Neural cell (in vitro differentiated cells): ENCODE measurements around the gene PRDX6.

Experiments
- CTCF ChIP-seq: fragments of 450-650 bp; IDR thresholded peaks from 2 replicates; pipeline ENCODE4 v1.5.1; 2014; ENCODE audit warnings: antibody characterized with exemption, mild to moderate bottlenecking, moderate library complexity; ENCODE audit not compliant: poor library complexity, severe bottlenecking
- EP300 ChIP-seq: fragments of 450-650 bp; conservative IDR thresholded peaks from 2 replicates; pipeline ENCODE4 v1.6.1; 2014; ENCODE audit warnings: antibody characterized with exemption, mild to moderate bottlenecking, moderate library complexity; ENCODE audit not compliant: poor library complexity, severe bottlenecking
- POLR2AphosphoS5 ChIP-seq: IDR thresholded peaks from 2 replicates; pipeline ENCODE4 v1.6.1; 2012
- REST ChIP-seq: IDR thresholded peaks from 2 replicates; pipeline ENCODE4 v1.6.1; 2012; ENCODE audit warnings: borderline replicate concordance

- no peak for TF ChIP-seq CTCF
- TF ChIP-seq POLR2AphosphoS5: no peak
- no peak for TF ChIP-seq REST
- TF ChIP-seq EP300: no peak
Measured at GRCh38 chr1:173451981-173452380, 25.2 kb upstream of the PRDX6 start.
